Transverse colon (tissue), 4 donors: ENCODE data around the gene RNASE12. TPM values are rescaled to one million over a fixed set of nuclear protein-coding genes. Genes with fewer than 3 reads are reported as not detected.

ENCODE experiments used
- DNase-seq: peaks from one replicate; pipeline ENCODE4 v3.0.0-alpha.2; 2019
- H3K27ac ChIP-seq, 4 donors: fragments of 200-600 bp; sonication (generic); 2 replicates each; pipeline ENCODE4 v1.5.1; 2016 to 2018; ENCODE audit warnings: inconsistent platforms in 4 of 4
- H3K27me3 ChIP-seq: fragments of 200-600 bp; sonication (generic); 2 replicates; pipeline ENCODE4 v1.5.1; 2017; ENCODE audit warnings: inconsistent platforms
- H3K36me3 ChIP-seq, 4 donors: fragments of 200-600 bp; sonication (generic); 2 replicates each; pipeline ENCODE4 v1.5.1; 2017 to 2019; ENCODE audit warnings: inconsistent platforms in 4 of 4
- H3K4me1 ChIP-seq, 4 donors: fragments of 200-600 bp; sonication (generic); 2 replicates each; pipeline ENCODE4 v1.5.1; 2017 to 2020; ENCODE audit warnings: inconsistent platforms in 4 of 4
- H3K4me3 ChIP-seq, 4 donors: fragments of 200-600 bp; sonication (generic); 1 replicate in 1 of 4; 2 replicates in 3 of 4; pipeline versions ENCODE4 v1.5.1 to v1.6.1; 2017 to 2019; ENCODE audit warnings: inconsistent platforms in 4 of 4
- H3K9me3 ChIP-seq, 2 donors: fragments of 200-600 bp; sonication (generic); 2 replicates each; pipeline ENCODE4 v1.5.1; 2017 to 2019; ENCODE audit warnings: inconsistent platforms in 2 of 2
- EP300 ChIP-seq: sonication (generic); formaldehyde crosslinking; IDR thresholded peaks from one replicate; pipeline ENCODE4 v1.6.1; 2017; ENCODE audit warnings: antibody characterized with exemption, low read depth
- POLR2A ChIP-seq: fragments of 450-650 bp; IDR thresholded peaks from one replicate; pipeline ENCODE4 v1.6.1; 2016; ENCODE audit warnings: antibody characterized with exemption, mild to moderate bottlenecking, moderate library complexity
- POLR2AphosphoS5 ChIP-seq, 3 donors: sonication (generic); formaldehyde crosslinking; IDR thresholded peaks; one replicate each; pipeline ENCODE4 v1.6.1; 2016; ENCODE audit warnings: antibody characterized with exemption in 3 of 3
- WGBS, 2 donors: methylation state at CpG; one replicate each; pipeline ENCODE4 v1.1.5; 2018; ENCODE audit warnings: low coverage in 1 of 2; 5-methylcytosine and 5-hydroxymethylcytosine counted together
- in situ Hi-C, 4 donors: fragments of 200-750 bp; cut with MboI; loops; one replicate each; pipeline versions ENCODE4 v1.15.0 to v1.15.1; 2017; ENCODE audit warnings: low sequenced_read_pairs in 3 of 4, low pct_ligation_motif_present in 1 of 4, low pct_unique_long_range_greater_than_20kb in 1 of 4
- intact Hi-C: fragments of 100-400 bp; cut with DNase I; formaldehyde crosslinking; loops from one replicate; pipeline ENCODE4 v1.15.1; 2023; ENCODE audit warnings: low total_unique reads
- total RNA-seq, 4 donors: library from RNA; depleted of rRNA; stranded (reverse); fragments of >200 nt; gene quantifications; one replicate each; pipeline ENCODE4 v1.1.0, GENCODE V29; 2016
- TF ChIP-seq, protein P1 (sequence below), 5 experiments: fragments of 200-600 bp in 3 of 5; fragments of 450-650 bp in 2 of 5; sonication (generic) in 3 of 5; IDR thresholded peaks; 1 replicate in 2 of 5; 2 replicates in 3 of 5; pipeline ENCODE4 v1.5.1; 2016 to 2017; ENCODE audit warnings: antibody characterized with exemption in 5 of 5, inconsistent platforms in 3 of 5, mild to moderate bottlenecking in 2 of 5, moderate library complexity in 1 of 5

The RNASE12 gene
- total RNA-seq, 4 donors from 2014 or later = not detected

- Histone ChIP-seq H3K36me3 (no peaks in the 10 kb centered on the region), H3K27ac (no peak overlapping the region), H3K4me1 (no peaks in the 10 kb centered on the region), H3K27me3 (no peaks in the 10 kb centered on the region), H3K9me3 (no peaks in the 10 kb centered on the region), H3K4me3 (no peak overlapping the region)
- DNase-seq = no peak
- WGBS, 2 donors = 23 to 65% methylated on average over 2 of the region's 2 CpGs
- in situ Hi-C loops (no loop called here), intact Hi-C loops (no loop called here)
- TF ChIP-seq, protein P1, sequence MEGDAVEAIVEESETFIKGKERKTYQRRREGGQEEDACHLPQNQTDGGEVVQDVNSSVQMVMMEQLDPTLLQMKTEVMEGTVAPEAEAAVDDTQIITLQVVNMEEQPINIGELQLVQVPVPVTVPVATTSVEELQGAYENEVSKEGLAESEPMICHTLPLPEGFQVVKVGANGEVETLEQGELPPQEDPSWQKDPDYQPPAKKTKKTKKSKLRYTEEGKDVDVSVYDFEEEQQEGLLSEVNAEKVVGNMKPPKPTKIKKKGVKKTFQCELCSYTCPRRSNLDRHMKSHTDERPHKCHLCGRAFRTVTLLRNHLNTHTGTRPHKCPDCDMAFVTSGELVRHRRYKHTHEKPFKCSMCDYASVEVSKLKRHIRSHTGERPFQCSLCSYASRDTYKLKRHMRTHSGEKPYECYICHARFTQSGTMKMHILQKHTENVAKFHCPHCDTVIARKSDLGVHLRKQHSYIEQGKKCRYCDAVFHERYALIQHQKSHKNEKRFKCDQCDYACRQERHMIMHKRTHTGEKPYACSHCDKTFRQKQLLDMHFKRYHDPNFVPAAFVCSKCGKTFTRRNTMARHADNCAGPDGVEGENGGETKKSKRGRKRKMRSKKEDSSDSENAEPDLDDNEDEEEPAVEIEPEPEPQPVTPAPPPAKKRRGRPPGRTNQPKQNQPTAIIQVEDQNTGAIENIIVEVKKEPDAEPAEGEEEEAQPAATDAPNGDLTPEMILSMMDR (IDR thresholded peaks at IDR 0.05) = no peak
- no peak for TF ChIP-seq EP300
- no peak for TF ChIP-seq POLR2A
- TF ChIP-seq POLR2AphosphoS5 (IDR thresholded peaks at IDR 0.05) = no peak
Observed at GRCh38 chr14:20559461-20559904, 31.7 kb downstream of the RNASE12 start.

DNA sequence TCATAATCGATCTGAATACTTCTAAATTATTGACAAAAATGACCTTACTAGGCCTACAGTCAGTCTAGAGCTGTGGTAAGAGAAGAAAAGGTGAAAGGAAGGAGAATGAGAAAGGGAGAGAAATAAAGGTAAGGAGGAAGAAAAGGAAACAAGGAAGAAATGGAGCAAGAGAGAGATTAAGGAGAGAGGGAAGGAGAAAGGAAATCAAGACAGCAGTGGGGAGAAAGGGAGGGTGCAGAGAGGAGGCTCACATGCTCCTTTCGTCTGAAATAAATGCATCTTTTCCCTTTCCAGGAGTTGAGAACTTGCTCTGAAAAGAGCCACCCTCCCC, 34.0 kb downstream of the RNASE12 start:
- TF ChIP-seq, protein P1 (IDR thresholded peaks at IDR 0.05) = no peak
- TF ChIP-seq POLR2A = no peak
- TF ChIP-seq EP300 = no peak
- TF ChIP-seq POLR2AphosphoS5 (IDR thresholded peaks at IDR 0.05) = no peak
- DNase-seq = no peak
- Histone ChIP-seq H3K27me3 (no peaks in the 10 kb centered on the region), H3K27ac (no peak overlapping the region), H3K4me1 (no peaks in the 10 kb centered on the region), H3K9me3 (no peaks in the 10 kb centered on the region), H3K36me3 (no peaks in the 10 kb centered on the region), H3K4me3 (no peak overlapping the region)
- intact Hi-C loops (no loop called here), in situ Hi-C loops (no loop called here)
- WGBS, 2 donors = 68 to 69% methylated on average over 2 of the region's 2 CpGs

DNA sequence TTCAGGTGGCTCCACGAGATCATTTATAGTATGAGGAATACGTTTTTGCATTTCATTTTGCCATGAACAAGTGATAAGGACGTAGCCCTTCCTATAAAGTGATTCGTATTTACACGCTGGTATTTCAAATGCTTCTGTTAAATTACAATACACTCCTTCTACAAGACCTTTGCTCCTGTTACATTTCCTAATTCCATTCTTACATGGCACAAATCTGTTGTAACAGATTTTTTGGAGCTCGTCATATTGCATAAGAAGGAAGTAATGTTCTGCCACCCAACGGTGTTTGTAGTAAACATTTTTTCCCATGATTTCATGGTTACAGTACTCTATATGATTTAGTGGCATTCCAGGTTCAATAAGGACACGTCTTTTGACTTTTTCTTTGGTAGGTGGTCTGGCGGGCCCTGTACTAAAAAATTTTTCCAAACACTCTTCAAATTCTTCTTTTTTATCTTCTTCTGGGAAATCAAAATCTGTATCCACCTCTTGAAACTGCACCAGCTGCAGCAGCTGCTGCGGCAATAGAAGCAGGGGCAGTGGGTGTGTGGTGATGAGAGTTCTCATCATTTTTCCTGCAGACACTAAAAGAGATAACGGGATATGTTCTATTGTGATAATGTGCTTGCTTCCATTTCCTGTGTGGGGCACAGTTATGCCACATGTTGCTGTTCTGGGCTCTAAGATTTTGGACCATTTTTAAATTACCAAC, 34.5 kb downstream of the RNASE12 start:
- Histone ChIP-seq H3K36me3 (no peaks in the 10 kb centered on the region), H3K9me3 (no peaks in the 10 kb centered on the region), H3K27me3 (no peaks in the 10 kb centered on the region), H3K4me1 (no peaks in the 10 kb centered on the region), H3K4me3 (no peak overlapping the region), H3K27ac (no peak overlapping the region)
- TF ChIP-seq, protein P1 (IDR thresholded peaks at IDR 0.05) = no peak
- TF ChIP-seq EP300 (no peak), POLR2A (no peak), POLR2AphosphoS5 (IDR thresholded peaks at IDR 0.05) (no peak)
- in situ Hi-C loops (no loop called here), intact Hi-C loops (no loop called here)
- whole genome bisulfite sequencing, 2 donors = 69 to 77% methylated on average over 11 of the region's 11 CpGs
- DNase-seq = no peak

DNA sequence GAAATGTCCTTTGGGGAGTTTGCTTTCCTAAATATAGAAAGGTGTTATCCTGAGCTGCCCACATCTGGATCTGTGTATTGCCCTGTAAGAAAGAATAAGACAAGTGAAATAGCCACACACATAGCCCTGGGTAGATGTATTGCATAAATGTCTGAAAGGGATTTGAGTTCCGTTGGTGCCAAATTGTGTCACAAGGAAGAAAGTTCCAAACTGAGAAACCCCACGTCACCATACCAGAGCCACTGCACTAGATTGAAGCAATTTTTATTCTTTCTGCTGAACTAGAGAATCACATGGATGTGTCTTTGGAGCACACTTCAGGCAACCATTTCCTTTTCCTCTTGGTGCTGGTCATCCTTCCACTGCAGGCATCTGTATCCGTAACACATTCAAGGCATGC, 35.3 kb downstream of the RNASE12 start:
- H3K4me1 ChIP-seq = no peaks in the 10 kb centered on the region
- H3K27ac ChIP-seq = no peak overlapping the region
- no peaks in the 10 kb centered on the region for H3K36me3 ChIP-seq
- no peaks in the 10 kb centered on the region for H3K9me3 ChIP-seq
- no peaks in the 10 kb centered on the region for H3K27me3 ChIP-seq
- no peak overlapping the region for H3K4me3 ChIP-seq
- 82 to 93% methylated on average over 2 to 3 of the region's 3 CpGs for WGBS, 2 donors
- intact Hi-C loops (no loop called here), in situ Hi-C loops (no loop called here)
- TF ChIP-seq, protein P1 (IDR thresholded peaks at IDR 0.05) = no peak
- TF ChIP-seq POLR2A = no peak
- no peak for TF ChIP-seq POLR2AphosphoS5 (IDR thresholded peaks at IDR 0.05)
- TF ChIP-seq EP300 = no peak
- DNase-seq = no peak
